ENCODE measurements around the gene MRPS35.
"Not testable (repeated sequence)": the region's sequence is repeated elsewhere in the genome, so short reads cannot be mapped to it uniquely, and the experiment has no call there.

The MRPS35 gene

GRCh38 chr12:27709932-27710591, 570 bp upstream of the MRPS35 start:
- DNase-seq: no peak

GRCh38 chr12:27711317-27711682, 668 bp downstream of the MRPS35 start:
- no peak for DNase-seq

GRCh38 chr12:27711967-27712366, 1.3 kb downstream of the MRPS35 start:
- no peak for DNase-seq

- DNase-seq: no peak
Observed at GRCh38 chr12:27723212-27723611, 12.6 kb downstream of the MRPS35 start.

GRCh38 chr12:27730097-27730588, 19.5 kb downstream of the MRPS35 start:
- no peak for DNase-seq

GRCh38 chr12:27732281-27732680, 21.6 kb downstream of the MRPS35 start:
- DNase-seq: no peak

GRCh38 chr12:27733052-27733656, 22.5 kb downstream of the MRPS35 start:
- no peak for DNase-seq

GRCh38 chr12:27733791-27734190, 23.2 kb downstream of the MRPS35 start:
- no peak for DNase-seq

GRCh38 chr12:27734321-27734720, 23.7 kb downstream of the MRPS35 start:
- not testable (repeated sequence) for DNase-seq

GRCh38 chr12:27743601-27744000, 33.0 kb downstream of the MRPS35 start:
- no peak for DNase-seq

- DNase-seq: not testable (repeated sequence)
Observed at GRCh38 chr12:27745734-27746133, 35.1 kb downstream of the MRPS35 start.

GRCh38 chr12:27747111-27747820, 36.6 kb downstream of the MRPS35 start:
- no peak for DNase-seq

GRCh38 chr12:27751386-27752047, 40.9 kb downstream of the MRPS35 start:
- DNase-seq: no peak

GRCh38 chr12:27754795-27755194, 44.2 kb downstream of the MRPS35 start:
- DNase-seq: no peak

GRCh38 chr12:27756670-27757195, 46.1 kb downstream of the MRPS35 start:
- DNase-seq: no peak

- no peak for DNase-seq
Observed at GRCh38 chr12:27762757-27763156, 52.1 kb downstream of the MRPS35 start.

GRCh38 chr12:27766587-27766986, 56.0 kb downstream of the MRPS35 start:
- DNase-seq: no peak

- no peak for DNase-seq
Observed at GRCh38 chr12:27769142-27769673, 58.6 kb downstream of the MRPS35 start.

- DNase-seq: no peak
Observed at GRCh38 chr12:27771481-27772327, 61.1 kb downstream of the MRPS35 start.

- DNase-seq: no peak
Observed at GRCh38 chr12:27772328-27773049, 61.9 kb downstream of the MRPS35 start.

GRCh38 chr12:27777141-27777540, 66.5 kb downstream of the MRPS35 start:
- no peak for DNase-seq
